HepG2 (cell line): Measurements from ENCODE around the gene ZNF175. TPM values are rescaled to one million over a fixed set of nuclear protein-coding genes. Genes with fewer than 3 reads are reported as not detected.

Experiments
- ATAC-seq: fragments of 200-7000 bp; cut with Tn5 transposase; 3 replicates; pipeline ENCODE4 v1.9.1; 2020; ENCODE audit warnings: mild to moderate bottlenecking, moderate library complexity
- BruUV-seq: library from RNA; stranded (reverse); fragments of 400-500 nt; replicated peaks from 2 replicates; lab custom pipeline; 2021; lab: Mats Ljungman, UMichigan
- CTCF ChIA-PET: fragments of 300-600 bp; formaldehyde crosslinking; extraction: SDS; loops from one replicate; lab custom pipeline; 2021; ENCODE audit warnings: low total read pairs, inconsistent platforms, low intra/inter-chr PET ratio; lab: Yijun Ruan, JAX
- POLR2A ChIA-PET: fragments of 350-600 bp; sonication (Branson Sonifier 250); formaldehyde crosslinking; loops from one replicate; lab custom pipeline; 2020; ENCODE audit warnings: antibody characterized with exemption, inconsistent platforms; lab: Yijun Ruan, JAX
- DNase-seq: peaks from one replicate; pipeline ENCODE4 v3.0.0-alpha.2; 2015; ENCODE audit warnings: low spot score
- FAIRE-seq: peaks from 3 replicates; lab custom pipeline; 2011; peaks lifted over from hg19 to GRCh38; lab: Jason Lieb, UNC
- H2AFZ ChIP-seq: one replicate; pipeline ENCODE4 v1.6.1; 2011; ENCODE audit warnings: low read length, inconsistent platforms
- H3K27ac ChIP-seq: fragments of 300-600 bp; 3 replicates; pipeline ENCODE4 v1.8.0; 2011; ENCODE audit warnings: mixed run types, mild to moderate bottlenecking, mixed read lengths, low read length, inconsistent platforms; ENCODE audit not compliant: insufficient read depth; ENCODE audit errors: extremely low read length
- H3K27me3 ChIP-seq, 2 experiments: fragments of 200-600 bp in 1 of 2; 2 replicates in 1 of 2; 3 replicates in 1 of 2; pipeline versions ENCODE4 v1.6.0 to v1.8.0; 2011; ENCODE audit warnings: low read length in 2 of 2, mild to moderate bottlenecking in 2 of 2, moderate library complexity in 2 of 2, inconsistent platforms in 1 of 2; ENCODE audit not compliant: insufficient read depth in 2 of 2, control insufficient read depth in 1 of 2
- H3K36me3 ChIP-seq, 2 experiments: fragments of 200-600 bp in 1 of 2; replicated peaks in 1 of 2; 2 replicates in 1 of 2; 3 replicates in 1 of 2; pipeline versions ENCODE4 v1.5.1 to v1.8.0; 2011; ENCODE audit warnings: low read length in 2 of 2, inconsistent platforms in 1 of 2; ENCODE audit not compliant: insufficient read depth in 2 of 2, control insufficient read depth in 1 of 2
- H3K4me1 ChIP-seq: 2 replicates; pipeline ENCODE4 v1.5.1; 2012; ENCODE audit warnings: low read length, inconsistent platforms; ENCODE audit not compliant: insufficient read depth
- H3K4me2 ChIP-seq: 2 replicates; pipeline ENCODE4 v1.6.0; 2011; ENCODE audit warnings: low read depth, low read length, inconsistent platforms
- H3K4me3 ChIP-seq, 3 experiments: fragments of 200-600 bp in 1 of 3; sonication (generic), shearing (Covaris generic) in 1 of 3; replicated peaks in 1 of 3; 2 replicates each; pipeline ENCODE4 v1.5.1; 2011 to 2016; ENCODE audit warnings: low read length in 3 of 3, inconsistent platforms in 2 of 3, low read depth in 2 of 3, mild to moderate bottlenecking in 2 of 3, control low read depth in 1 of 3, mixed read lengths in 1 of 3; ENCODE audit not compliant: insufficient read depth in 1 of 3
- H3K79me2 ChIP-seq: one replicate; pipeline ENCODE4 v1.6.1; 2011; ENCODE audit warnings: low read length, inconsistent platforms; ENCODE audit not compliant: insufficient read depth
- H3K9ac ChIP-seq: 2 replicates; pipeline ENCODE4 v1.6.0; 2011; ENCODE audit warnings: mild to moderate bottlenecking, low read depth, low read length, inconsistent platforms; ENCODE audit not compliant: insufficient read depth
- H3K9me3 ChIP-seq: 2 replicates; pipeline ENCODE4 v1.5.1; 2012; ENCODE audit warnings: mild to moderate bottlenecking, low read length
- H4K20me1 ChIP-seq: 2 replicates; pipeline ENCODE4 v1.6.0; 2011; ENCODE audit warnings: inconsistent platforms, mild to moderate bottlenecking, low read length, moderate library complexity; ENCODE audit not compliant: insufficient read depth
- FLYWCH1 ChIP-seq: sonication (generic); formaldehyde crosslinking; IDR thresholded peaks from 2 replicates; pipeline ENCODE4 v1.8.1; 2023; ENCODE audit warnings: mild to moderate bottlenecking, missing genetic modification reagents
- MTERF4 ChIP-seq: sonication (generic); formaldehyde crosslinking; IDR thresholded peaks from 2 replicates; pipeline ENCODE4 v1.8.0; 2023; ENCODE audit warnings: mild to moderate bottlenecking, missing genetic modification reagents
- MXI1 ChIP-seq: IDR thresholded peaks from 3 replicates; pipeline ENCODE4 v1.6.1; 2012; ENCODE audit warnings: low read depth, low read length, inconsistent platforms, borderline replicate concordance
- RCOR2 ChIP-seq: IDR thresholded peaks from 2 replicates; pipeline ENCODE4 v1.6.1; 2016; ENCODE audit warnings: missing biosample characterization, missing genetic modification reagents
- SP2 ChIP-seq: sonication (generic); formaldehyde crosslinking; IDR thresholded peaks from 2 replicates; pipeline ENCODE4 v1.5.1; 2020; ENCODE audit warnings: mild to moderate bottlenecking, missing genetic modification reagents
- ZBTB8A ChIP-seq: sonication (generic); formaldehyde crosslinking; IDR thresholded peaks from 2 replicates; pipeline ENCODE4 v1.4.0; 2020; ENCODE audit warnings: mild to moderate bottlenecking, low read depth, missing genetic modification reagents, borderline replicate concordance
- ZNF383 ChIP-seq: sonication (generic); formaldehyde crosslinking; IDR thresholded peaks from 2 replicates; pipeline ENCODE4 v1.4.0; 2020; ENCODE audit warnings: missing genetic modification reagents, mild to moderate bottlenecking, borderline replicate concordance
- ZNF432 ChIP-seq: sonication (generic); formaldehyde crosslinking; IDR thresholded peaks from 2 replicates; pipeline ENCODE4 v1.5.0; 2020; ENCODE audit warnings: missing genetic modification reagents, mild to moderate bottlenecking, borderline replicate concordance
- ZNF543 ChIP-seq: sonication (generic); formaldehyde crosslinking; IDR thresholded peaks from 2 replicates; pipeline ENCODE4 v1.4.0; 2020; ENCODE audit warnings: mild to moderate bottlenecking, missing genetic modification reagents
- ZNF687 ChIP-seq: sonication (generic); formaldehyde crosslinking; IDR thresholded peaks from 2 replicates; pipeline ENCODE4 v1.5.1; 2020; ENCODE audit warnings: mild to moderate bottlenecking, missing genetic modification reagents, moderate library complexity
- WGBS: methylation state at CpG from one replicate; pipeline ENCODE4 v1.1.6; 2017; ENCODE audit warnings: low lambda C conversion rate; 5-methylcytosine and 5-hydroxymethylcytosine counted together
- in situ Hi-C: cut with HindIII; loops from 2 replicates; pipeline ENCODE4 v1.10.0; 2017; ENCODE audit warnings: low pct_unique_long_range_greater_than_20kb; ENCODE audit not compliant: extremely low pct_ligation_motif_present
- intact Hi-C: fragments of 100-400 bp; cut with micrococcal nuclease; formaldehyde crosslinking; loops from one replicate; pipeline ENCODE4 v1.10.0; 2022; ENCODE audit not compliant: unreplicated experiment
- polyA plus RNA-seq, 8 experiments: library from polyadenylated mRNA; depleted of rRNA in 3 of 8; stranded (reverse) in 7 of 8; unstranded in 1 of 8; fragments of >200 nt; fragmentation: Illumina TruSeq in 4 of 8; extraction: Trizol in 4 of 8; gene quantifications; 2 replicates each; pipeline versions ENCODE4 v1.2.1 to v1.2.3, GENCODE V29; 2011 to 2016; ENCODE audit warnings: low read depth in 4 of 8, missing spikeins in 1 of 8, mixed read lengths in 1 of 8; ENCODE audit not compliant: insufficient read depth in 1 of 8
- total RNA-seq, 5 experiments: library from RNA; depleted of rRNA; stranded (reverse); fragments of >200 nt; fragmentation: Illumina TruSeq; extraction: Trizol; gene quantifications; 2 replicates each; pipeline ENCODE4 v1.2.3, GENCODE V29; 2016; ENCODE audit warnings: low read depth in 1 of 5
- TF ChIP-seq, protein P1 (sequence below): IDR thresholded peaks from 2 replicates; pipeline ENCODE4 v1.6.1; 2016; ENCODE audit warnings: low read depth, missing genetic modification reagents, missing compliant biosample characterization

Gene ZNF175
- total and polyA plus RNA-seq, 2 of the 13 experiments (the other 11 are each of a cell fraction or from before 2014, with no cell fraction given) = 1.2 to 1.5 TPM

- TF ChIP-seq, protein P1, sequence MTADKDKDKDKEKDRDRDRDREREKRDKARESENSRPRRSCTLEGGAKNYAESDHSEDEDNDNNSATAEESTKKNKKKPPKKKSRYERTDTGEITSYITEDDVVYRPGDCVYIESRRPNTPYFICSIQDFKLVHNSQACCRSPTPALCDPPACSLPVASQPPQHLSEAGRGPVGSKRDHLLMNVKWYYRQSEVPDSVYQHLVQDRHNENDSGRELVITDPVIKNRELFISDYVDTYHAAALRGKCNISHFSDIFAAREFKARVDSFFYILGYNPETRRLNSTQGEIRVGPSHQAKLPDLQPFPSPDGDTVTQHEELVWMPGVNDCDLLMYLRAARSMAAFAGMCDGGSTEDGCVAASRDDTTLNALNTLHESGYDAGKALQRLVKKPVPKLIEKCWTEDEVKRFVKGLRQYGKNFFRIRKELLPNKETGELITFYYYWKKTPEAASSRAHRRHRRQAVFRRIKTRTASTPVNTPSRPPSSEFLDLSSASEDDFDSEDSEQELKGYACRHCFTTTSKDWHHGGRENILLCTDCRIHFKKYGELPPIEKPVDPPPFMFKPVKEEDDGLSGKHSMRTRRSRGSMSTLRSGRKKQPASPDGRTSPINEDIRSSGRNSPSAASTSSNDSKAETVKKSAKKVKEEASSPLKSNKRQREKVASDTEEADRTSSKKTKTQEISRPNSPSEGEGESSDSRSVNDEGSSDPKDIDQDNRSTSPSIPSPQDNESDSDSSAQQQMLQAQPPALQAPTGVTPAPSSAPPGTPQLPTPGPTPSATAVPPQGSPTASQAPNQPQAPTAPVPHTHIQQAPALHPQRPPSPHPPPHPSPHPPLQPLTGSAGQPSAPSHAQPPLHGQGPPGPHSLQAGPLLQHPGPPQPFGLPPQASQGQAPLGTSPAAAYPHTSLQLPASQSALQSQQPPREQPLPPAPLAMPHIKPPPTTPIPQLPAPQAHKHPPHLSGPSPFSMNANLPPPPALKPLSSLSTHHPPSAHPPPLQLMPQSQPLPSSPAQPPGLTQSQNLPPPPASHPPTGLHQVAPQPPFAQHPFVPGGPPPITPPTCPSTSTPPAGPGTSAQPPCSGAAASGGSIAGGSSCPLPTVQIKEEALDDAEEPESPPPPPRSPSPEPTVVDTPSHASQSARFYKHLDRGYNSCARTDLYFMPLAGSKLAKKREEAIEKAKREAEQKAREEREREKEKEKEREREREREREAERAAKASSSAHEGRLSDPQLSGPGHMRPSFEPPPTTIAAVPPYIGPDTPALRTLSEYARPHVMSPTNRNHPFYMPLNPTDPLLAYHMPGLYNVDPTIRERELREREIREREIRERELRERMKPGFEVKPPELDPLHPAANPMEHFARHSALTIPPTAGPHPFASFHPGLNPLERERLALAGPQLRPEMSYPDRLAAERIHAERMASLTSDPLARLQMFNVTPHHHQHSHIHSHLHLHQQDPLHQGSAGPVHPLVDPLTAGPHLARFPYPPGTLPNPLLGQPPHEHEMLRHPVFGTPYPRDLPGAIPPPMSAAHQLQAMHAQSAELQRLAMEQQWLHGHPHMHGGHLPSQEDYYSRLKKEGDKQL (CRISPR knock-in tag) = no peak
- no peak for TF ChIP-seq SP2 (CRISPR knock-in tag)
These were observed 24.9 kb upstream of the ZNF175 start (continued) for GRCh38 chr19:51546107-51546649.

DNA sequence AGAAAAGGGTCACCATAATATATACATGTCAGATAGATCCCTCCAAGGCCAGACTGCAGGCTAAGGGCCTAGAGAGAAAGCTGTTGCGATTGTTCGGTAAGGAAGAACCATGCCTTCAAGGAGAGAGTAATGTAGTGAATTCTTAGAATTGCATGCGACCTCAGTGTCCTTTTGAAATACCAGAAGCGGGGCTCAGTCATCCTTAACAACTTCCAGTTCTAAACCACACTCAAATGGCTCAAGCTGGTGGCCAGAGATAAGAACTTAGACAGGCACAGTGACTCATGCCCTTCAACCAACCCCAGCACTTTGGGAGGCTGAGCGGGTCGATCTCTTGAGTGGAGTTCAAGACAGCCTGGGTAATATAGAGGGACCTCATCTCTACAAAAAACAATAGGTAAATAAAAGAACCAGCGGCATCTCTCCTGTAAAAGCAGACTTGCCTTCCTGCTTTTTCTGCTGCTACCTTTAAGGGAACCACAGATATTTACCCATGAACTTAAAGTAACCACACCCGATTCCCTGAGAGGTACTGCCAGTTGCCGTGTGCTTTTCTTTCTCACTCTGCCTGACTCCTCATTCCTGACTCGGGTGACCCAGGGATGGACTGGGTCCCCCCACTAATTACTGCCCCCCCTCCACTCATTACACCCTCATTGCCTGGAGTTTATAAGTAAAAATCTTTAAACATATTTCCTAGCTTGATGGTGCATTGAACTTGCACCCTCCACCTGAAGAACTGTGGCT is 24.3 kb upstream of the ZNF175 start:
- FAIRE-seq = no peak
- no peak overlapping the region for H3K4me2 ChIP-seq
- no peak for DNase-seq
- no peaks in the 10 kb centered on the region for H3K9me3 ChIP-seq
- ATAC-seq = no peak
- H3K36me3 ChIP-seq = no peaks in the 10 kb centered on the region
- 20% methylated on average over 10 of the region's 10 CpGs for WGBS
- H3K27me3 ChIP-seq = no peaks in the 10 kb centered on the region; a peak in 2 of 5 replicates
- H3K4me1 ChIP-seq = no peaks in the 10 kb centered on the region
- intact Hi-C loops (no loop called here), in situ Hi-C loops (no loop called here)
- H3K9ac ChIP-seq = no peak overlapping the region
- H3K27ac ChIP-seq = no peak overlapping the region
- ChIA-PET POLR2A (no interaction called here), CTCF (no interaction called here)
- H3K79me2 ChIP-seq = no peaks in the 10 kb centered on the region
- no peak overlapping the region for H3K4me3 ChIP-seq
- peaks cover 3% of the 10 kb centered on the region; the same call in 1 of the 2 replicates for H4K20me1 ChIP-seq
- H2AFZ ChIP-seq = no peak overlapping the region
- no TSS peak for BruUV-seq
- no peak for TF ChIP-seq ZNF687
- no peak for TF ChIP-seq ZBTB8A (CRISPR knock-in tag)
- TF ChIP-seq ZNF432 (CRISPR knock-in tag) = no peak
- no peak for TF ChIP-seq ZNF543 (CRISPR knock-in tag)
- no peak for TF ChIP-seq FLYWCH1 (CRISPR knock-in tag)
- no peak for TF ChIP-seq ZNF383
- TF ChIP-seq MXI1 = no peak
- no peak for TF ChIP-seq RCOR2 (CRISPR knock-in tag)
- no peak for TF ChIP-seq MTERF4
